DMS53 treated with DMSO at 0.1 percent for 48 hours (cell line): Measurements from ENCODE around the gene WDR90.

Source experiments
- DNase-seq: peaks from one replicate; lab custom pipeline; 2025; ENCODE audit not compliant: unreplicated experiment; lab: John Stamatoyannopoulos, UW

The WDR90 gene

DNA sequence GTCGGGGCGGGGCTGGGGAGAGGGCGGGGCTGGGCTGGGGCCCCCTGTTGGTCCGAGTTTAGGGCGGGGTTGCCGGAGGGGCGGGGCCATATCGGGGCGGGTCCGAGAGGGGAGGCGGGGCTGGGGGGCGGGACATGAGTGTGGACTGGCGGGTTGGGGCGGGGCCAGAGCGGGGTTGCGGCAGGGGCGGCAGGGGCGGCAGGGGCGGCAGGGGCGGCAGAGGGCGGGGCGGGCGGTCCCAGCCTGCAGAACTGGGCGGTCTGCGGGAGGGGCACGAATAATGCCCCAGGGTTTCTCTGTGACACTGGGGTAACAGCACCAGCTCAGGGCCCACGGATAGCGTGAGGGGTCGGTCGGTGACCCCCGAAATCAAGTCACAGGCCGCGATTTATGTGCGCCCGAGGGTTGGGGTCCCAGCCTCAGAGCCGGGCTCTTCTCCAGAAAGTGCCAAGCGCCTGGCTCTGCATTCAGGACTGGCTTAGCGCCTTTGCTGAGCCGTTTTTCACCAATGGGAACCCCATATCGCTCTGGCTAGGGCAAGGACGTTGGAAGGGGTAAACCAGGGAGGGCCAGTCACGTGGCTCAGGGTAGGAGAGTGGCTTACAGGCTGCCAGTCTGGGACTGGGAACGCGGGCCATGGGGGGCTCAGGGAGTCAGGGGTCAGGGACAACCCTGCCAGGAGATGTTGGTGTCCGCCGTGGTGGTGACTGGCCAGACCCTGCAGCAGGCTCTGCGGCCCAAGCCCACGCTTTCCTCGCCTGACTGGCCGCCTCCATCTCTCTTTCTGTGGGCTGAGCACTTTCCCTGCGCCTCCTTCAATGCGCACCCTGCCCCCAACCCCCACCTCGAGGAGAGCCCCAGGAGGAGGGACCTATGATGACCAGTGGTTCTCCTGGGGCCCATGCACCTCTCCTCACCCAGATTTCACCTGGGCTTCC, 11.8 kb upstream of the WDR90 start:
- no peak for DNase-seq

DNA sequence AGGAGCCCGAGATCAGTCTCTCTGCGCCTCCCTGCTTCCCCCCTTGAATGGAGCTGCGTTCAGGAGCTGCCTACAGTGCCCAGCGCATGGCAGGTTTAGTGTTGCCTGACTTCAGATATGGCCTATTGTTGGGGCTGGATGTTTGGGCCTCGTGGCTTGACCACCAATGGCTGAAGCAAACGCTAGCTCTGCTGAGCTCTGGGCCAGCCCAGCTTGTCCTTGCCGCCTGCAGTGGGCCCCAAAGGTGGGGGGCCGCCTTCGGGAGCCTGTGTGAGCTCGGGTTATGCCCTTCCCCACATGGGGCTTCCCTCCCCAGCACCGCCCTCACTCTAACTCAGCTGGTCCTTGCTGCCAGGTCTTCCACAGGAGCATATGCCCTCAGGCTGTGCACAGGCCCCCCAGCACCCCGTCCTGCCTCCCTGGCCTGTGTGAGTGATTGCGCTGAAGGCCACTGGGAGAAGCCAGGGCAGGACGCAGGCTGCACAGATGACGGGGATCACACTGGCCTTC, 11.1 kb upstream of the WDR90 start:
- DNase-seq = no peak

DNA sequence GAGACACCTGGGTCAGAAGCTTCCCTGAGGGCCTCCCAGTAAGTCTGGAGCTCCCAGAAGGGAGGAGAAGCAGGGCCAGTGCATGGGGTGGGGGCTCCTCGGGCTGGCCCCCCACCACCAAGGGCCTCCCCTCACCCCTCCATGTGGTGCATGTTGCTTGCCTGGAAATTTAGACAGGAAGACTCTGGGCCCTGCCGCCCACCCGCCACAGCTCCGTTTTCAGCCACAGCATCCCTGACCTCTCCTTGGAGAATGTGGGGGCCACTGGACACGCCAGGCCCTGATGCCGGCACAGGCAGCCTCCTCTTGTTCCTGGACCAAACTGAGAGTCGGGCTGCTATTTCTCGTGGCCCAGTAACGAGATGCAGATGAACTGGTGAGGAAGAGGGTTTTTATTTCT, 10.3 kb upstream of the WDR90 start:
- DNase-seq = no peak

DNA sequence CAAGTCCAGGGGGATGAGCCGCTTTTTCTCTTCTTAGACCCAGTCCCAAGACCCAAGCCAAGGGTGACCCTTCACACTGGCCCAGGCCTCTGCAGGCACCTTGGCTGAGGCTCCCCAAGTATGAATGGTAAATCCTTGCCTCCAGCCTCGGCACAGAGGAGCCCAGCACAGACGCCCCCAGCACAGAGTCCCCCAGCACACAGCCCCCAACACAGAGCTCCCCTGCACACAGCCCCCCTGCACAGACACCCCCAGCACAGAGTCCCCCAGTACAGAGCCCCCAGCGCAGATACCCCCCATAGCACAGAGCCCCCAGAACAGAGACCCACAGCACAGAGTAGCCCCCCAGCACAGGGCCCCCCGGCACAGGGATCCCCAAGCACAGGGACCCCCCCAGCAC, 8.6 kb upstream of the WDR90 start:
- no peak for DNase-seq

DNA sequence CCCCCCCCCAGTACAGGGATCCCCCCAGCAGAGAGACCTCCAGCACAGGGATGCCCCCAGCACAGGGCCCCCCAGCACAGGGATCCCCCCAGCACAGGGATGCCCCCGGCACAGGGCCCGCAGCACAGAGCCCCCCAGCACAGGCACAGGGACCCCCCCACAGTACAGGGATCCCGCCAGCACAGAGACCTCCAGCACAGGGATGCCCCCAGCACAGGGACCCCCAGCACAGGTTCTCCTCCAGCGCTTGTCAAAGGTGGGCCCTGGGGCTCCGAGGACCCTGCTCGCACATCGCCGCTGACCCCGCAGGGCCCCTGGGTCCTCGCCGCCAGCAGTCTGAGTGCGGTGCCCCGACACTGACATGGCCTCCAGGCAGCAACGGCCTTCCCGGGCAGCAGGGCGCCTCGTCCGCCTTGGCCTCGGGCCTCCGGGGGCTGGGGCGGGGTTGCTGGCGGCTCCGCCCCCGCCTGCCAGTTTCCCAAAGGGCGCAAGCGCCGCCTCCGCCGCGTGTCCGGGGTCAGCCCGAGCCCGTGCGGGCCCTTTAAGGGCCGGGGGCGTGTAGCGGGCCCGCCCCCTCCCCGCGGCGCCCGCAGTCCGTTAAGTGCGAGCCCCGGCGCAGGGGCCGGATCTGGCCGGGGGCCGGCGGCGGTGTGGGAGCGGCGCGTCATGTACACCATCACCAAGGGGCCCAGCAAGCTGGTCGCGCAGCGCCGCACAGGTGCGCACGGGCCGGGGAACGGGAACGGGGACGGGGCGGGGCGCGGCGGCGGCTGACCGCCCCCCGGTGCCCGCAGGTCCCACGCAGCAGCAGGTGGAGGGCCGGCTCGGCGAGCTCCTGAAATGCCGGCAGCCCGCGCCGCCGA, 7.6 kb upstream of the WDR90 start, which contains the start of gene MCRIP2:
Gene MCRIP2 (plus strand): TSS at position 503 of the 863 bp plus-strand sequence. CDS start 164 bp downstream, at position 667.
- DNase-seq = peak; percentile 44

DNA sequence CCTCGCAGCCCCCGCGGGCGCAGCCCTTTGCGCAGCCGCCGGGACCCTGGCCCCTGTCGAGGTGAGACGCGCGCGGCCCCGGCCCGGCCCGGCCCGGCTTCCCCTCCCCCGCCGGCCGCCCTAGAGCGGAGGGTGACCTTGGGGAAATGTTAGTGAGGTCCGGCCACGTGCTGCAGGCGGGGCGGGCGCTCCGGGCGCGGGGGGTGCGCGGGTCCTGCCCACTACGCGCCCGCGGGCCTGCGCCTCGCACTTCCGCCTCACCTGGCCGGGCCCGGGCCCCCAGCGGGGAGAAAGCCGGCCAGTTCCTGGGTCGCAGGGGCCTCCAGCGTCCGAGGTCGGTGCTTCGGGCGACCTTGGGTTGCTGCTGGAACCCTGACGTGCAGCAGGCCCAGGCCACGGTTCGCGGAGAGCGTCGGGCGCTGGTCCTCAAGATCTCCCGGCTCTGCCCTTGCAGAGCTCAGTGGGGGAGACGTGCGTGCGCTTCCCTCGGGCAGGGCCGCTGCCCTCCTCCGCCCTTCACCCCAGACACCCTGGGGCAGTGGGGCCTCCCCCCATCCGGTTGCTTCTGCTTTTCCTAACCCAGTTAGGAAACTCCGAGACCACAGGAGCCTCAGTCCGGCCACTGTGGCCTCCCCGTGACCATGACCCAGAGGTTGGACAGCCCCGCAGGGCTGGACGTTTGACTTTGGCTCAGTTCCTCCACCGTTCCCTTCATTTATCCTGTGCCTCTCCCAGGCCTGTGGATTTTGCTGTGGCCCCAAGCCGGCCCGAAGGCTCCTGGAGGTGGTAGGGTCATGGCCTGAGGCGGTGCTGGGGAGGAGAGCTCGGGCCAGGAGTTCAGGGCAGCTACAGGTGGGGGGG, 6.7 kb upstream of the WDR90 start:
- peak; percentile 40 for DNase-seq

DNA sequence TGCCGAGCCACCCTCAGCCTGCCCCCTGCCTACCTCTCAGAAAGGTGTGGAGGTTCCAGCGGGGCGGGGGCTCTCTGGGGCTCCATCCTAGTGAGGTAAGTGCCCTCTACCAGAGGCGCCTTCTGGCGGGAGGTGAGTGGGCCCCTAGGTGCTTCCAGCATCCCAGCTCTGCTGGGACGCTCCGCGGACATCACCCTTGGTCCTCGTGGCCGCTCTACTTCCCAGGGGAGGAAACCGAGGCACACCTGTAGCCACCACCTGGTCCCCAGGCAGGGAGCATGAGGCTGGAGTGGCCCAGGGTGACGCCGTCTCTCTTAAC, 6.2 kb upstream of the WDR90 start:
- DNase-seq = no peak

DNA sequence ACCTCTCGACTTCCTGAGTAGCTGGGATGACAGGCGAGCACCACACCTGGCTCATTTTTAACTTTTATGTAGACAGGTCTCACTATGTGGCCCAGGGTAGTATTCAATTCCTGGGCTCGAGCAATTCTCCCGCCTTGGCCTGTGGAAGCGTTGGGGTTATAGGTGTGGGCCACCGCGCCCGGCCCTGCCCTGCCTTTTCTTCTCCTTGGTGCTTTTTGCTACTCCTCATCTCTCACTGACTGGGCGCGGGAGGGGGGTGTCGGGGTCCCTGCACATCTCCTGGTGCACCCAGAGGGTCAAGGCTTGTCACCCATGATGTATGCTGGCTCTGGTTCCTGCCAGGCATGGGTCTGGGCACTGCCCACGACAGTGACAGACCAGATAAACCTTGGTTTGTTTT, 4.6 kb upstream of the WDR90 start:
- DNase-seq = no peak

DNA sequence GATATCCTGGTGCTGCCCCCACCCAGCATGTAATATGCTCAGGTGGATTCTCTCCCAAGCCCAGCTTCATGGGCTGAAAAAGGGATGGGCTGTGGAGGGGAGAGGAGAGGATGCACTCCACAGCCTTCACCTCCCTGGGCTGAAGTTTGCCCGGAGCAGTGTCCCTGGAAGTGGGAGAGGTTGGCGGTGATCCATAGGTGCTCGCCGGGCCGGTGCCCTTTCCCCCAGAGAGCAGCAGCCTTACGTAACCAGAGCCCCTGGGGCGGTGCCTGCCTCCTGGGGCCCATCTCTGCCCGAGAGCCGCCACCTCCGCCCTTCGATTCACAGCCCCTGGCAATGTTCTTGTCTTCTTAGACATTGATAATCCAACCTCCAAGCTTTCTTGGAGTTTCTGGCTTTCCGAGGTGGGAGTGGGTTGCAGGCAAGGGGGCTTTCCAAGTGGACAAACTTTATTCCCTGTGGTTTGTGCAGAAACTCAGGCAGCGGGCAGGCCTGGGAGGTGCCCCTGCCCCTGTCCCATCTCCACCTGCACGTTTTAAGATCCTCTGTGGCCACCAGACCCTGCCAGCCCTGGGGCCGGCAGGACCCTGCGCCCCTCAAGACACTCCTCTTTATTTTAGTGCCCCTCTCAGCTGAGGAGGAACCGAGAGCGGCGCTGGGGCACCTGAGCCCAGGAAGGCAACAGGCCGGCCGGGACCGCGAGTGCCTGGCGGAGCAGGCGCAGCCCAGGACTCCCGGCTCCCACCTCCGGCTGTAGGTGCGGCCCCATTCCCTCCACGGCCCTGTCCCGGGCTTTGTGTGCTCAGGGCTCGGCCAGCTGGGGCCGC, 3.1 kb upstream of the WDR90 start:
- DNase-seq = no peak

DNA sequence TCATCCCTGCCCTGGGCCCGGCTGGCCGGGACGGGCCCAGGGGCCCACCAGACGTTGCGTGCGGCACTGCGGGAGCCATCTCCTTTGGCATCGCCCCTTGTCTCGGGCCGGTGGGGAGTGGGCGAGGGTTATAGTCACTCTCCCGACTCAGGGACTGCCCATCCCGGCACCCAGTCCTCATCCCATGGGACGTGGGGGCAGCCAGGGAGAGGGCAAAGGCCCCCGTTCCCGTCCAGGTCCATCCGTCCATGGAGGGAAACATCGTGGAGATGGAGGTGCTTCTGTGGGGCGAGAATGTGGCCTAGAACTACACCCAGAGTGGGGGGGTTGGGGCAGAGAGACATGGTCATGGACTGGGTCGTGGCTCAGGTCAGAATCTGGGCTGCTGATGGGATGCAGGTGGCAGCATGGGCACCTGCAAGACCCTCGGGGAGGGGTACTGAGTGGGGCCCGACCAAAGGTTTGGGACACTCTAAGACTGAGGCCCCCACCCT, 2.4 kb upstream of the WDR90 start:
- no peak for DNase-seq

DNA sequence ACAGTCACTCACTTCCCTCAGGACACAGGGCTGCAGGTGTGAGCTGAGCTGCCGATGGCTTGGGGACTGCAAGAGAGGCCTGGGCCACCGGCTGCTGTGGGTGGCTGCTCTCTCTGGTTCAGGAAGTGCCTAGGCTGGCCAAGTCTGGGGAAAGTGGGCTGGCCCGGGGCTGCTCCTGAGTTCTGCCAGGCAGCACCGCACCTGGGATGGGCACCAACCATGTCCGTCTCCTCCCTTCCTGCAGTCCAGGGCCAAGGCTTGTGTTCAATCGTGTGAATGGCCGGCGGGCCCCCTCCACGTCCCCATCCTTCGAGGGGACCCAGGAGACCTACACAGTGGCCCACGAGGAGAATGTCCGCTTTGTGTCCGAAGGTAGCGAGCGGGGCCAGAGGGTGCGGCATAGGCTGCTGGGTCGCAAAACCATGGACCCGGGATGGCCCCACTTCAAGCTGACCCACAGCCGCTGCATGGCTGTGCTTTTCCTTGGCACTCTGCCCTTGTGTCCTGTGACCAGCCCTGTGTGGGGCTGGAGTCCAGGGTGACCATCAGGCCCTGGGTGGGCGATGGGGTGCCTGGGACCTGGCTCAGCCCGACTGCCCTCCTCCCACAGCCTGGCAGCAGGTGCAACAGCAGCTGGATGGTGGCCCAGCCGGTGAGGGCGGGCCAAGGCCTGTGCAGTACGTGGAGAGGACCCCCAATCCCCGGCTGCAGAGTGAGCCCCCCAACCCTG, 1.8 kb upstream of the WDR90 start:
- DNase-seq = no peak

DNA sequence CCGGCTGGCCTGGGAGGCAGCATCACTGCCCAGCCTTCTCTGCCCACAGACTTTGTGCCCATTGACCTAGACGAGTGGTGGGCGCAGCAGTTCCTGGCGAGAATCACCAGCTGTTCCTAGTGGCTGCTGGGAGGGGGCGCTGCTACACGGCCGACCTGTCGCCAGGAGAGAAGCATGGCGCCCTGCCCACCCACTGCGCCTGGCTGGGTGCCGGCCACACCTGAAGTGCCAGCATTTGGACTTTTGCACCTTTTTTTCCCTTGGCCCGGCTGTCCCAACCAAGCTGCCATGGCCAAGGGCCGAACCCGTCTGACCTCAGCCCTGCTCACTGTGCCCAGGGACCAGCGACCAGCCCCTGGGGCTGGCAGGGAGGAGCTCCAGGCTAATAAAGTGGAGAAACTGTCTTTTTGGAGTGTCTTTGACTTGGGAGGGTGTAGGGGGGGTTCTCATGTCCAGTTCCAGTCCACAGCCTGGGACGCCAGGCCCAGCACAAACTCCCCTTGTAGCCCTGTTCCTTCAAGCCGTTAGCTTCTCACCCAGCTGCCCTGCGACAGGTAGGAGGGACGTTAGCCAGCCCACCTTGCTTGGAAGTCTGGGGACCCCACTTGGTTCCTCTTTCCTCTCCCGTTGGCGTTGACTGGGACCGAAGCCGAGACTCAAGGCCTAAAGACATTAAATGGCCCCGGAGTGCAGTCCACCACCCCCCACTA, 939 bp upstream of the WDR90 start:
- no peak for DNase-seq

DNA sequence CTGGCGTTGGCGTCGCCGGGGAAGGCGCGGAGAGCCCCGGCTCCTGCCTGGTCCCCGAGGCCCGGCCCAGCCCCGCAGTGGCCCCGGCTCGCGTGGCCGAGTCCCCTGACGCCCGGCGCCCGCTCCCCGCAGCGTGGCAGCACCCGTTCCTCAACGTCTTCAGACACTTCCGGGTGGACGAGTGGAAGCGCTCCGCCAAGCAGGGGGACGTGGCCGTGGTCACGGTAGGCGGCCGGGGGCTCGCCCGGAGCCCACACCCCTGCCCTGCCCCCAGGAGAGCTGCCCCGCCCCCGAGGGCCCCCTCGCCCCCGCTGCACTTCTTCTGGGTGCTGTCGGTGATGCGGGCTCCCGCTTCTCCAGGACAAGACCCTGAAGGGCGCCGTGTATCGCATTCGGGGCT, 466 bp downstream of the WDR90 start:
- DNase-seq = no peak

DNA sequence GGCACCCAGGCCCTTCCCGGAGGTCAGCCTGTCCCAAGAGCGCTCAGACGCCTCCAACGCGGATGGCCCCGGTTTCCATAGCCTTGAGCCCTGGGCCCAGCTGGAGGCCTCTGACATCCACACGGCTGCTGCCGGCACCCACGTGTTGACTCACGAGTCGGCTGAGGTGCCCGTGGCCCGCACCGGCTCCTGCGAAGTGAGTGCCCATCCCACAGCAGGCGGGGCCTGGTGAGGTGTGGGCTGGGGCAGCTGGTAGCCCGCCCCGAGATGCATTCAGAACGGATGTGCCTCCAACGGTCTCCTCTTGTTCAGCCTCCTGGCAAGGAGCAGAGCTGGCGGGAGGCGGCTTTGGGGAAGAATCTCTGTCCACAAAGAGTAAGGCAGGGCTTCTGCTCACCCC, 2.7 kb downstream of the WDR90 start:
- DNase-seq = no peak

DNA sequence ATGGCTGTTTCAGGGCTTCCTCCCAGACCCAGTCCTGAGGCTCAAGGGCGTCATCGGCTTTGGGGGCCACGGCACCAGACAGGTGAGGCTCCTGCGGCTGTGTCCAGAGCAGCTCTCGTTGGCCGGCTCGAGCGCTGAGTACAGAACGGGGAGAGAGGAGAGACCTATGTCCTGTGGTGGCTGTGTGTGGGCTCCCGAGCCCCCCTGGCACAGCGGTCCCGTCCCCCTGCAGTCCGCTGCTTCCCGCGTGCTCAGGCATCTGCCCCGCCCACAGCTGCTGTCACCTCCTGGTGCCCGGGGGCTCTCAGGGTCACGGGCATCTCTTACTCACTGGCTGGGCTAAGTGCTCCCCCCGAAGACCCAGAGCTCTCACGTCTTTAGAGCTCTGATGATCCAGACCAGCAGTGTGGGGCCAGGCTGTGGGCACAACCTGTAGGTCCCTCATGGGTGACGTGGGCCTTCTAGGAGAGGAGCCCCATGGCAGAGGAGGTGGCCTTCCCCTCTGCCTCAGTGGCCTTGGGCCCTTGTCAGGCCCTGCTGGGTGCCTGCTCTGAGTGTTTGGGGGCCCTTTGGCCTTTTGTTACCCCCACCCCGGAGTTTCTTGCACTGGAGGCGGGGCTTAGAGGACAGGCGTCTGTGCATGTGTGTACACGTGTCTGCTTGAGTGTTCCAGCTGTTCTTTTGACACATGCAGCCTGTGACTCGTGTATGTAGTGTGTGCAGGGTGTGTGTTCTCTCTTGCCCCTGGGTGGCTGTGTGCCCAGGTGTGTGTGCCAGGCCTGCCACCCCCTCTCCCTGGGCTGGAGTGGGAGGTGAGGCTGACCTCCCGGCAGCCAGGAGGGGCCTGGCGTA, 3.5 kb downstream of the WDR90 start:
- DNase-seq = no peak

DNA sequence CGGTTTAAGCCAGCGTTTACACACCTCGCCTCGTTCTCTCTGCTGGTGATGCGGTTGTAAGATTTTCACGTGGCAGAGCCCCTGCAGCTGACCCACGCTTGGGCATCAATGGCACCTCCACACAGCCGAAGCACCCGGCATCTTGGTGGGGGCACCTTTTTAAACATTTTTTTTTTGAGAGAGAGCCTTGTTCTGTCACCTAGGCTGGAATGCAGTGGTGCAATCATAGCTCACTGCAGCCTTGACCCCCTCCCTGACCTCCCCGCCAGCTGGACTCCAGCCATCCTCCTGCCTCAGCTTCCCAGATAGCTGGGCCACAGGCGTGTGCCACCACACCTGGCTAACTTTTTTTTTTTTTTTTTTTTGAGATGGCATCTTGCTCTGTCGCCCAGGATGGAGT, 4.9 kb downstream of the WDR90 start:
- no peak for DNase-seq

DNA sequence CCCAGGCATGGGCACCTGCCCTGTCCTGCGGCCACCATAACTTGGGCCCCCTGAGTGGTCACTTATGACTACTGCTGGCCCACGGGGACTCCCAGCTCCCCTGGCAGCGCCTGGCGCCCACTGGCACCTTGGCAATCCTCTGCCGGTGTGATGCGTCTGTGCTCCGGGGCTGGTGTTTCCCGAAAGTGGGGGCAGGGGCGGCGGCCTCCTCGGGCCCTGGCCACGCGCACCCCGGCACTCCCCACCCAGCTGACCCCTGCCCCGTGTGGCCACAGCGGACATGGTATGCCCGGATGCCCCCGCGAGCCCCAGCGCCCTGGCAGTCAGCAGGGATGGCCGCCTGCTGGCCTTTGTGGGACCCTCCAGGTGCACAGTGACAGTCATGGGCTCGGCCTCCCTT, 8.3 kb downstream of the WDR90 start:
- no peak for DNase-seq
